HG02642 (cell line): ENCODE measurements around the gene LCN9.

Experiments
- ATAC-seq: cut with Tn5 transposase; IDR thresholded peaks from one replicate; pipeline ENCODE4 v1.9.1; 2021; ENCODE audit warnings: mild to moderate bottlenecking; ENCODE audit not compliant: unreplicated experiment, poor library complexity

Gene LCN9

DNA sequence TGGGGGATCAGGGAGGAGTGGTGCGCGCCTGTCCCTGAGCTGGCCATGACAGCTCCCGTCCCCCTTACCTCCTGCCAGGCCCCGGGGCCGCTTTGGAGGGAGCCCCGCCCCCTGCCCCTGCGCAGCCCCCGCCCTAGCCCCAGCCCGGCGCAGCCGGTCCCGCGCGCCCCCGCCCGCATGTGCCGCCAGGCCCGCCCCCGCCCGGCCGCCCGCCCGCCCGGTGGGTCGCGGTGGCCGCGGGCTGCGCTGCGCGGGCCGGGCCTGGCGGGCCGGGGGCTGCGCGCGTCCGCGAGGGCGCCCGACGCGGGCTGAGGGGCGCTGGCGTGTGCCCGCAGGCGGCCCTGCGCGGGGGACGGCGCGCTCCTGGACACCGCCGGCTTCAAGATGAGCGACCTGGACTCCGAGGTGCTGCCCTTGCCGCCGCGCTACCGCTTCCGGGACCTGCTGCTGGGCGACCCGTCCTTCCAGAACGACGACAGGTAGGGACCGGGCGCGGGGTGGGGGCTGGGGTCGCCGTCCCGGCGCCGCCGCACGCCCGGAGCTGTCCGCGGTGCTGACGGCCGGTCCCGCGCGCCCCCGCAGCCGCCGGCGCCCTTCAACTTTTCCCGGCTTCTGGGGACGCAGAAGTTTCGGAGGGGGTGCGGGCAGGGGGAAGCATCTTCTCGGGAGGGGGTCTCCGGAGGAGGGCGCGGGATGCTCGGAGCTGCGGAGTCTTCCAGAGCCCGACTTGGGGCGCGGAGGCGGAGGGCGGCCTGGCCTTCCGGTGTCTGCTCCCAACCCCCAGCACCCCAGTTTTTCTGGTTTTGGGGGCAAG is 51.3 kb downstream of the LCN9 start:
- no peak for ATAC-seq

DNA sequence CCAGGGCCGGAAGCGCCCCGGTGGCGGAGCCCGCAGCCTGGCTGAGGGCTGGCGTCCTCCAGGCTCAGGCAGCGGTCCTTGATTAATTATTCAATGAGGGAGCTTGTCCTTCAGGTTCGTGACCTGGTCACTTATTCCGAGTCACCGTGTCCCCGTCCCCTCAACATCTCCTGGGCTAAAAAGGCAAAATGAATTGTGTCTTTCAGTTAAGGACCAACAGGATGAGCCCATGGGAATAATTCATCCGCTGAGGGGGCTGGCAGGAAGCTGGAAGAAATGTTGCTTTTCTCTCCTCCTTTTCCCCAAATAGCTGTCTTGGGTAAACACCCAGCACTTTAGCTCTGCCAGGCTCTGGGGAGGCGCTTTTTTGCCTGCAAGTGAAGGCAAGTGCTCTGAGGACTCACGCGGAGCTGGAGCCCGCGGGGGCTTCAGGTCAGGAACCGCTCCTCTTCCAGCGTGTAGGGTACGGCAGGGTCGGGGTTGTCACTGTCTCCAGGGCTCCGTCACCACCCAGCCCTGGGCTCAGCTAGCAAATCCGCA is 52.0 kb downstream of the LCN9 start:
- no peak for ATAC-seq

DNA sequence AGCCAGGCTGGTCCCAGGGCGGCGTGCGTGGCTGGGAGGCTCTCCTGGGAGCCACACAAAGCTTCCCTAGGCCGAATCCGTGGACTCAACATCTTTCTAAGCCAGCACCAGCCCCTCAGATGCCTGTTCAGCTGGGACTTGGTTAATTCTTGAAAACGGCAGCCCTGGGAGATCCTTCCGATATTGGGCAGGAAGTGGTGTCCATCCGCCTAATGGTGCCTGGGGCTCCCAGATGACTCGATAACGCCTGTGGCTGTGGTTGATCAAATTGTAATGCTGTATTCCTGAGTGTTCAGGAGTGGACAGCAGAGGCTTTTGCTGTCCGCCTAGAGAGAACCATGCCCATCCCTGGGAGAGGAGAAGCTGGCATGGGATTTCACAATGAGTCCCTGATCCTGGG is 52.9 kb downstream of the LCN9 start:
- no peak for ATAC-seq
